Measurements from ENCODE around the gene FLYWCH2. TPM values are rescaled to one million over a fixed set of nuclear protein-coding genes. Genes with fewer than 3 reads are reported as not detected.
"Not testable (repeated sequence)": the region's sequence is repeated elsewhere in the genome, so short reads cannot be mapped to it uniquely, and the experiment has no call there.

The FLYWCH2 gene
- total RNA-seq, 1 donor from 2014 or later = 24.9 TPM

- no peak for TF ChIP-seq CTCF (IDR thresholded peaks at IDR 0.05; ENCODE audit: unreplicated experiment)
- Mint-ChIP-seq H3K36me3 (ENCODE audit: low read depth, unreplicated experiment) (peaks cover 32% of the 10 kb centered on the region), H3K4me1 (ENCODE audit: unreplicated experiment) (peaks cover 11% of the 10 kb centered on the region), H3K27me3 (ENCODE audit: unreplicated experiment) (peaks cover 14% of the 10 kb centered on the region), H3K27ac (ENCODE audit: unreplicated experiment) (no peak overlapping the region), H3K9me3 (ENCODE audit: unreplicated experiment) (no peaks in the 10 kb centered on the region), H3K4me3 (ENCODE audit: unreplicated experiment) (no peak overlapping the region)
- no peak for DNase-seq (ENCODE audit: low spot score)
Measured at GRCh38 chr16:2930236-2930635, 47.2 kb downstream of the FLYWCH2 start.

GRCh38 chr16:2931231-2931914, 48.4 kb downstream of the FLYWCH2 start:
- H3K27ac Mint-ChIP-seq (ENCODE audit: unreplicated experiment) = not testable (repeated sequence)

GRCh38 chr16:2933136-2933535, 50.1 kb downstream of the FLYWCH2 start:
- Mint-ChIP-seq H3K9me3 (ENCODE audit: unreplicated experiment) (no peaks in the 10 kb centered on the region), H3K27ac (ENCODE audit: unreplicated experiment) (no peak overlapping the region), H3K27me3 (ENCODE audit: unreplicated experiment) (peaks cover 12% of the 10 kb centered on the region), H3K4me1 (ENCODE audit: unreplicated experiment) (no peaks in the 10 kb centered on the region), H3K4me3 (ENCODE audit: unreplicated experiment) (no peak overlapping the region), H3K36me3 (ENCODE audit: low read depth, unreplicated experiment) (peaks cover 22% of the 10 kb centered on the region)
- no peak for DNase-seq (ENCODE audit: low spot score)
- TF ChIP-seq CTCF (IDR thresholded peaks at IDR 0.05; ENCODE audit: unreplicated experiment) = no peak

More at GRCh38 chr16:2931231-2931914, 48.4 kb downstream of the FLYWCH2 start:
- Mint-ChIP-seq H3K27me3 (ENCODE audit: unreplicated experiment) (peaks cover 16% of the 10 kb centered on the region), H3K36me3 (ENCODE audit: low read depth, unreplicated experiment) (peaks cover 37% of the 10 kb centered on the region)
- not testable (repeated sequence) for H3K4me3 Mint-ChIP-seq (ENCODE audit: unreplicated experiment); H3K4me1 Mint-ChIP-seq (ENCODE audit: unreplicated experiment); DNase-seq (ENCODE audit: low spot score); H3K9me3 Mint-ChIP-seq (ENCODE audit: unreplicated experiment)

- Mint-ChIP-seq H3K27ac (ENCODE audit: unreplicated experiment) (no peak overlapping the region), H3K4me3 (ENCODE audit: unreplicated experiment) (no peak overlapping the region), H3K4me1 (ENCODE audit: unreplicated experiment) (no peaks in the 10 kb centered on the region), H3K36me3 (ENCODE audit: low read depth, unreplicated experiment) (peaks cover 18% of the 10 kb centered on the region), H3K27me3 (ENCODE audit: unreplicated experiment) (peaks cover 12% of the 10 kb centered on the region), H3K9me3 (ENCODE audit: unreplicated experiment) (no peaks in the 10 kb centered on the region)
- TF ChIP-seq CTCF (IDR thresholded peaks at IDR 0.05; ENCODE audit: unreplicated experiment) = no peak
- no peak for DNase-seq (ENCODE audit: low spot score)
Measured at GRCh38 chr16:2933701-2934100, 50.7 kb downstream of the FLYWCH2 start.

GRCh38 chr16:2934450-2934849, 51.4 kb downstream of the FLYWCH2 start:
- Mint-ChIP-seq H3K36me3 (ENCODE audit: low read depth, unreplicated experiment) (peaks cover 18% of the 10 kb centered on the region), H3K27ac (ENCODE audit: unreplicated experiment) (peak overlapping the region; percentile 57), H3K9me3 (ENCODE audit: unreplicated experiment) (no peaks in the 10 kb centered on the region), H3K27me3 (ENCODE audit: unreplicated experiment) (peaks cover 12% of the 10 kb centered on the region), H3K4me1 (ENCODE audit: unreplicated experiment) (no peaks in the 10 kb centered on the region), H3K4me3 (ENCODE audit: unreplicated experiment) (peak overlapping the region; percentile 72)
- no peak for TF ChIP-seq CTCF (IDR thresholded peaks at IDR 0.05; ENCODE audit: unreplicated experiment)
- DNase-seq (ENCODE audit: low spot score) = no peak
